Natural killer cell (primary cell): Measurements from ENCODE around the gene CYP2E1. TPM values are rescaled to one million over a fixed set of nuclear protein-coding genes. Genes with fewer than 3 reads are reported as not detected.

Experiments used
- ATAC-seq, 3 donors: fragments of 150-1000 bp in 2 of 3; fragments of 200-7000 bp in 1 of 3; cut with Tn5 transposase; 1 replicate in 1 of 3; 2 replicates in 2 of 3; pipeline ENCODE4 v1.10.0; 2021; ENCODE audit warnings: mild to moderate bottlenecking in 2 of 3, moderate library complexity in 2 of 3
- DNase-seq, 2 donors: peaks; one replicate each; pipeline versions ENCODE4 v3.0.0 to v3.0.0-alpha.2; 2013 to 2021; ENCODE audit warnings: mixed read lengths in 1 of 2
- H3K27ac ChIP-seq: one replicate; pipeline ENCODE4 v1.5.1; 2013; ENCODE audit warnings: mild to moderate bottlenecking, low read length
- H3K27me3 ChIP-seq: one replicate; pipeline ENCODE4 v1.6.1; 2013; ENCODE audit warnings: low read length; ENCODE audit not compliant: control insufficient read depth, insufficient read depth
- H3K36me3 ChIP-seq: one replicate; pipeline ENCODE4 v1.6.1; 2013; ENCODE audit warnings: low read length; ENCODE audit not compliant: control insufficient read depth, insufficient read depth
- H3K4me1 ChIP-seq: one replicate; pipeline ENCODE4 v1.6.1; 2013; ENCODE audit warnings: low read length; ENCODE audit not compliant: control insufficient read depth, insufficient read depth
- H3K4me3 ChIP-seq: one replicate; pipeline ENCODE4 v1.5.1; 2013; ENCODE audit warnings: low read length
- H3K9me3 ChIP-seq: one replicate; pipeline ENCODE4 v1.6.1; 2013; ENCODE audit warnings: low read length; ENCODE audit not compliant: control insufficient read depth, insufficient read depth
- H3K27ac Mint-ChIP-seq, 2 donors: one replicate each; pipeline ENCODE4 v1.8.0; 2022; ENCODE audit warnings: mild to moderate bottlenecking in 2 of 2, mixed read lengths in 2 of 2, moderate library complexity in 1 of 2
- H3K27me3 Mint-ChIP-seq, 2 donors: one replicate each; pipeline ENCODE4 v1.8.0; 2022; ENCODE audit warnings: low read depth in 2 of 2, mixed read lengths in 2 of 2
- H3K36me3 Mint-ChIP-seq: one replicate; pipeline ENCODE4 v1.8.0; 2022; ENCODE audit warnings: mixed read lengths
- H3K4me1 Mint-ChIP-seq, 2 donors: one replicate each; pipeline ENCODE4 v1.8.0; 2022; ENCODE audit warnings: mixed read lengths in 2 of 2
- H3K4me3 Mint-ChIP-seq: one replicate; pipeline ENCODE4 v1.8.0; 2022; ENCODE audit warnings: mild to moderate bottlenecking, moderate library complexity, mixed read lengths
- H3K9me3 Mint-ChIP-seq, 2 donors: one replicate each; pipeline ENCODE4 v1.8.0; 2022; ENCODE audit warnings: mixed read lengths in 2 of 2
- CTCF ChIP-seq: fragments of 200-600 bp; IDR thresholded peaks from one replicate; pipeline ENCODE4 v1.8.0; 2022; ENCODE audit warnings: antibody characterized with exemption
- WGBS: methylation state at CpG from one replicate; pipeline ENCODE4 v1.1.7; 2013; ENCODE audit warnings: missing lambda C conversion rate; ENCODE audit not compliant: insufficient coverage; 5-methylcytosine and 5-hydroxymethylcytosine counted together
- intact Hi-C: fragments of 100-400 bp; cut with micrococcal nuclease; formaldehyde crosslinking; loops from one replicate; pipeline ENCODE4 v1.14.2; 2022
- total RNA-seq, 4 donors: library from RNA; stranded (reverse); fragments of 120-200 nt in 1 of 4; gene quantifications; one replicate each; pipeline versions ENCODE4 v1.2.3 to v1.2.4, GENCODE V29; 2013 to 2022

CYP2E1 gene
- total RNA-seq, 3 donors from 2014 or later (not counting 1 experiment from before 2014, with no cell fraction given): 2.8 to 3.8 (median 2.9) TPM

GRCh38 chr10:133520193-133520738, 6.9 kb upstream of the CYP2E1 start:
- H3K4me1 Mint-ChIP-seq: peaks cover 11 to 14% of the 10 kb centered on the region in 2 donors
- Histone ChIP-seq H3K4me3 (peak overlapping the region; percentile 31), H3K27ac (peak overlapping the region; percentile 25), H3K27me3 (no peaks in the 10 kb centered on the region), H3K36me3 (no peaks in the 10 kb centered on the region), H3K4me1 (peaks cover 12% of the 10 kb centered on the region), H3K9me3 (peaks cover 5% of the 10 kb centered on the region)
- peaks cover 12% of the 10 kb centered on the region for H3K36me3 Mint-ChIP-seq
- TF ChIP-seq CTCF: peak; percentile 98
- WGBS: under 1% methylated on average over 33 of the region's 33 CpGs
- H3K27me3 Mint-ChIP-seq: peaks cover 12 to 27% of the 10 kb centered on the region in 2 donors
- peak overlapping the region; percentile 58 for H3K4me3 Mint-ChIP-seq
- H3K9me3 Mint-ChIP-seq: peaks cover 0 to 7% of the 10 kb centered on the region in 2 donors
- intact Hi-C loops: loop anchor here (1.0 kb wide), 2 partner anchors 83 to 191 kb away; no protein-coding TSS in a partner anchor
- ATAC-seq: peak; percentile 96 to 99 (median 98)
- peak overlapping the region; percentile 29 to 36 for H3K27ac Mint-ChIP-seq
- DNase-seq: peak; percentile 89 to 90

DNA sequence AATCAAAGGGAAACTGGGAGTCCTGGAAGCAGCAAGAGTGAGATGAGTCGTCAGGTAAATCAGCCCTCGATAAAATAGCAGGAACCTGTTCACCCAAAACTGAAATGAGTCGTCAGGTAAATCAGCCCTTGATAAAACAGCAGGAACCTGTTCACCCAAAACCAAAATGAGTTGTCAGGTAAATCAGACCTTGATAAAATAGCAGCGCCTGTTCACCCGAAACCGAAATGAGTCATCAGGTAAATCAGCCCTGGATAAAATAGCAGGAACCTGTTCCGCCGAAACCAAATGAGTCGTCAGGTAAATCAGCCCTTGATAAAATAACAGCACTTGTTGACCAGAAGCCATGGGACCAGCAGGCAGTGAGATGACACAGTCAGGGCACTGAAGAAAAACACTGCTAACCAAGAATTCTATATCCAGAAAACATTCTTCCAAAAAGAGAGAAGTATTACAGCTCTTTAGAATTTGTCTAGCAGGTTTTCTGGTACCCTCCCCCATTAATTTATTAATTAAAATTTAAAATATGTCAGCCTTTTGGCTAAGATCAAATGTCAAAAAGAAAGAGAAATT, 3.4 kb upstream of the CYP2E1 start:
- intact Hi-C loops: no loop called here
- no peak for TF ChIP-seq CTCF
- Histone ChIP-seq H3K36me3 (no peaks in the 10 kb centered on the region), H3K9me3 (peaks cover 5% of the 10 kb centered on the region), H3K4me1 (peaks cover 19% of the 10 kb centered on the region), H3K4me3 (no peak overlapping the region), H3K27ac (no peak overlapping the region), H3K27me3 (peaks cover under 1% of the 10 kb centered on the region)
- H3K4me3 Mint-ChIP-seq: no peak overlapping the region
- no peak overlapping the region for H3K27ac Mint-ChIP-seq
- H3K27me3 Mint-ChIP-seq: peaks cover 13 to 36% of the 10 kb centered on the region in 2 donors
- H3K9me3 Mint-ChIP-seq: peaks cover 0 to 7% of the 10 kb centered on the region in 2 donors
- peaks cover 12% of the 10 kb centered on the region for H3K36me3 Mint-ChIP-seq
- no peak for DNase-seq
- no peak for ATAC-seq
- 88% methylated on average over 9 of the region's 9 CpGs for WGBS
- peaks cover 11 to 18% of the 10 kb centered on the region in 2 donors for H3K4me1 Mint-ChIP-seq

- ATAC-seq (no peak), DNase-seq (no peak)
- Mint-ChIP-seq H3K9me3 (peaks cover 0 to 7% of the 10 kb centered on the region in 2 donors), H3K27me3 (peaks cover 27 to 47% of the 10 kb centered on the region in 2 donors), H3K4me1 (peaks cover 13 to 27% of the 10 kb centered on the region in 2 donors), H3K27ac (no peak overlapping the region), H3K4me3 (no peak overlapping the region), H3K36me3 (peaks cover 12% of the 10 kb centered on the region)
- Histone ChIP-seq H3K27ac (no peak overlapping the region), H3K4me1 (peaks cover 29% of the 10 kb centered on the region), H3K9me3 (peaks cover 5% of the 10 kb centered on the region), H3K27me3 (peaks cover 6% of the 10 kb centered on the region), H3K4me3 (no peak overlapping the region), H3K36me3 (no peaks in the 10 kb centered on the region)
- TF ChIP-seq CTCF: no peak
- intact Hi-C loops: no loop called here
- 87% methylated on average over 7 of the region's 7 CpGs for WGBS
Observed at GRCh38 chr10:133525444-133525843, 1.7 kb upstream of the CYP2E1 start.
